Measurements from ENCODE around the gene ZNF536.

Gene ZNF536

GRCh38 chr19:30559446-30559845 lies 187.3 kb downstream of the ZNF536 start:
- H3K4me1 Mint-ChIP-seq: no peaks in the 10 kb centered on the region
- no peak overlapping the region for H3K27ac Mint-ChIP-seq

GRCh38 chr19:30562981-30563380 lies 190.8 kb downstream of the ZNF536 start:
- no peak overlapping the region for H3K27ac Mint-ChIP-seq
- no peaks in the 10 kb centered on the region for H3K36me3 Mint-ChIP-seq
- peaks cover 0 to 1% of the 10 kb centered on the region in 2 donors for H3K9me3 Mint-ChIP-seq
- ATAC-seq (replicated peaks): no peak
- H3K4me1 Mint-ChIP-seq: no peaks in the 10 kb centered on the region
- H3K27me3 Mint-ChIP-seq: peaks cover 0 to 5% of the 10 kb centered on the region in 2 donors
- DNase-seq: no peak
- no peak overlapping the region for H3K4me3 Mint-ChIP-seq

More at GRCh38 chr19:30559446-30559845, 187.3 kb downstream of the ZNF536 start:
- ATAC-seq (replicated peaks) (no peak), DNase-seq (no peak)
- Mint-ChIP-seq H3K9me3 (no peaks in the 10 kb centered on the region), H3K27me3 (peaks cover 0 to 5% of the 10 kb centered on the region in 2 donors), H3K4me3 (no peak overlapping the region), H3K36me3 (no peaks in the 10 kb centered on the region)

GRCh38 chr19:30563691-30564090 lies 191.5 kb downstream of the ZNF536 start:
- DNase-seq (no peak), ATAC-seq (replicated peaks) (no peak)
- Mint-ChIP-seq H3K27me3 (peaks cover 0 to 5% of the 10 kb centered on the region in 2 donors), H3K27ac (no peak overlapping the region), H3K4me3 (no peak overlapping the region), H3K4me1 (no peaks in the 10 kb centered on the region), H3K36me3 (no peaks in the 10 kb centered on the region), H3K9me3 (peaks cover 0 to 1% of the 10 kb centered on the region in 2 donors)

- ATAC-seq (replicated peaks) (no peak), DNase-seq (no peak)
- no peak overlapping the region for H3K27ac Mint-ChIP-seq
- H3K9me3 Mint-ChIP-seq: peaks cover 0 to 1% of the 10 kb centered on the region in 2 donors
- peaks cover 0 to 5% of the 10 kb centered on the region in 2 donors for H3K27me3 Mint-ChIP-seq
- no peak overlapping the region for H3K4me3 Mint-ChIP-seq
- H3K4me1 Mint-ChIP-seq: no peaks in the 10 kb centered on the region
- no peaks in the 10 kb centered on the region for H3K36me3 Mint-ChIP-seq
These were observed 192.4 kb downstream of the ZNF536 start for GRCh38 chr19:30564551-30565011.

- H3K36me3 Mint-ChIP-seq: no peaks in the 10 kb centered on the region
- no peaks in the 10 kb centered on the region for H3K27me3 Mint-ChIP-seq
These were observed 193.5 kb downstream of the ZNF536 start for GRCh38 chr19:30565636-30566035.

GRCh38 chr19:30566681-30567420 lies 194.7 kb downstream of the ZNF536 start:
- Mint-ChIP-seq H3K4me3 (no peak overlapping the region), H3K9me3 (peaks cover 0 to 1% of the 10 kb centered on the region in 2 donors), H3K4me1 (no peaks in the 10 kb centered on the region), H3K36me3 (no peaks in the 10 kb centered on the region), H3K27me3 (no peaks in the 10 kb centered on the region), H3K27ac (no peak overlapping the region)
- ATAC-seq (replicated peaks): no peak
- DNase-seq: no peak

More at GRCh38 chr19:30565636-30566035, 193.5 kb downstream of the ZNF536 start:
- H3K4me3 Mint-ChIP-seq: no peak overlapping the region
- H3K4me1 Mint-ChIP-seq: no peaks in the 10 kb centered on the region
- DNase-seq (no peak), ATAC-seq (replicated peaks) (no peak)
- H3K9me3 Mint-ChIP-seq: peaks cover 0 to 1% of the 10 kb centered on the region in 2 donors
- H3K27ac Mint-ChIP-seq: no peak overlapping the region

- Mint-ChIP-seq H3K36me3 (no peaks in the 10 kb centered on the region), H3K27me3 (no peaks in the 10 kb centered on the region)
- ATAC-seq (replicated peaks): no peak
These were observed 195.5 kb downstream of the ZNF536 start for GRCh38 chr19:30567536-30568232.

GRCh38 chr19:30570194-30570593 lies 198.0 kb downstream of the ZNF536 start:
- H3K27me3 Mint-ChIP-seq: no peaks in the 10 kb centered on the region
- no peaks in the 10 kb centered on the region for H3K9me3 Mint-ChIP-seq
- no peak overlapping the region for H3K27ac Mint-ChIP-seq
- H3K36me3 Mint-ChIP-seq: no peaks in the 10 kb centered on the region
- no peak overlapping the region for H3K4me3 Mint-ChIP-seq
- no peak for DNase-seq
- no peaks in the 10 kb centered on the region for H3K4me1 Mint-ChIP-seq
- no peak for ATAC-seq (replicated peaks)

More at GRCh38 chr19:30567536-30568232, 195.5 kb downstream of the ZNF536 start:
- no peaks in the 10 kb centered on the region for H3K4me1 Mint-ChIP-seq
- H3K27ac Mint-ChIP-seq: no peak overlapping the region
- DNase-seq: no peak
- H3K9me3 Mint-ChIP-seq: peaks cover 0 to 1% of the 10 kb centered on the region in 2 donors
- H3K4me3 Mint-ChIP-seq: no peak overlapping the region

- Mint-ChIP-seq H3K27me3 (no peaks in the 10 kb centered on the region), H3K4me3 (no peak overlapping the region), H3K4me1 (no peaks in the 10 kb centered on the region), H3K27ac (no peak overlapping the region), H3K36me3 (no peaks in the 10 kb centered on the region), H3K9me3 (peaks cover 0 to 3% of the 10 kb centered on the region in 2 donors)
- DNase-seq: no peak
- ATAC-seq (replicated peaks): no peak
These were observed 205.4 kb downstream of the ZNF536 start for GRCh38 chr19:30577551-30578105.

GRCh38 chr19:30579419-30579818 lies 207.2 kb downstream of the ZNF536 start:
- Mint-ChIP-seq H3K4me1 (no peaks in the 10 kb centered on the region), H3K27ac (no peak overlapping the region), H3K4me3 (no peak overlapping the region), H3K27me3 (no peaks in the 10 kb centered on the region), H3K9me3 (peaks cover 3 to 5% of the 10 kb centered on the region in 2 donors), H3K36me3 (no peaks in the 10 kb centered on the region)
- ATAC-seq (replicated peaks): no peak
- no peak for DNase-seq

GRCh38 chr19:30580673-30581072 lies 208.5 kb downstream of the ZNF536 start:
- H3K9me3 Mint-ChIP-seq: peaks cover 3 to 6% of the 10 kb centered on the region in 2 donors
- no peaks in the 10 kb centered on the region for H3K27me3 Mint-ChIP-seq
- no peak overlapping the region for H3K4me3 Mint-ChIP-seq
- DNase-seq (no peak), ATAC-seq (replicated peaks) (no peak)
- H3K36me3 Mint-ChIP-seq: no peaks in the 10 kb centered on the region
- H3K27ac Mint-ChIP-seq: no peak overlapping the region
- H3K4me1 Mint-ChIP-seq: no peaks in the 10 kb centered on the region

GRCh38 chr19:30584090-30584489 lies 211.9 kb downstream of the ZNF536 start:
- ATAC-seq (replicated peaks): no peak

GRCh38 chr19:30587869-30588268 lies 215.7 kb downstream of the ZNF536 start:
- no peaks in the 10 kb centered on the region for H3K27me3 Mint-ChIP-seq
- no peaks in the 10 kb centered on the region for H3K4me1 Mint-ChIP-seq
- H3K36me3 Mint-ChIP-seq: no peaks in the 10 kb centered on the region
- H3K4me3 Mint-ChIP-seq: no peak overlapping the region
- no peak overlapping the region for H3K27ac Mint-ChIP-seq
- no peak for DNase-seq
- no peak for ATAC-seq (replicated peaks)
- peaks cover 7 to 8% of the 10 kb centered on the region in 2 donors for H3K9me3 Mint-ChIP-seq

More at GRCh38 chr19:30584090-30584489, 211.9 kb downstream of the ZNF536 start:
- no peak overlapping the region for H3K4me3 Mint-ChIP-seq
- H3K9me3 Mint-ChIP-seq: peaks cover 6 to 8% of the 10 kb centered on the region in 2 donors
- DNase-seq: no peak
- H3K36me3 Mint-ChIP-seq: no peaks in the 10 kb centered on the region
- no peak overlapping the region for H3K27ac Mint-ChIP-seq
- H3K27me3 Mint-ChIP-seq: no peaks in the 10 kb centered on the region
- no peaks in the 10 kb centered on the region for H3K4me1 Mint-ChIP-seq

GRCh38 chr19:30590596-30591229 lies 218.5 kb downstream of the ZNF536 start:
- no peak overlapping the region for H3K27ac Mint-ChIP-seq
- DNase-seq (no peak), ATAC-seq (replicated peaks) (no peak)
- H3K36me3 Mint-ChIP-seq: no peaks in the 10 kb centered on the region
- H3K4me1 Mint-ChIP-seq: no peaks in the 10 kb centered on the region
- H3K9me3 Mint-ChIP-seq: peaks cover 2 to 4% of the 10 kb centered on the region in 2 donors
- H3K4me3 Mint-ChIP-seq: no peak overlapping the region
- no peaks in the 10 kb centered on the region for H3K27me3 Mint-ChIP-seq

All from stimulated activated naive B cell treated with anti-CD40 and anti-IgM and Interleukin-4, amounts not matched to agents 10 μg/mL and 1 μg/mL and 100 μg/mL, for 72 hours (primary cell).